Body of pancreas (tissue), 4 donors: Measurements from ENCODE around the gene SPOCK3.

ENCODE experiments used
- CTCF ChIP-seq, 7 experiments: fragments of 450-650 bp in 4 of 7; fragments of 200-600 bp in 3 of 7; sonication (generic) in 3 of 7; IDR thresholded peaks; one replicate each; pipeline ENCODE4 v1.5.1; 2016 to 2019; ENCODE audit warnings: antibody characterized with exemption in 7 of 7
- POLR2A ChIP-seq, 3 donors: fragments of 450-650 bp; IDR thresholded peaks; one replicate each; pipeline ENCODE4 v1.6.1; 2016; ENCODE audit warnings: antibody characterized with exemption in 3 of 3, mild to moderate bottlenecking in 2 of 3

GRCh38 chr4:167021545-167022155, 212.6 kb downstream of the SPOCK3 start:
- TF ChIP-seq CTCF (IDR thresholded peaks at IDR 0.05) (peak; percentile 46 to 80 (median 73)), POLR2A (IDR thresholded peaks at IDR 0.05) (no peak)
